ENCODE measurements around the gene KRTCAP2.
A peak's percentile ranks its signal among the peaks of the same experiment; 100 is the strongest.
"Not testable (repeated sequence)": the region's sequence is repeated elsewhere in the genome, so short reads cannot be mapped to it uniquely, and the experiment has no call there.

The KRTCAP2 gene

GRCh38 chr1:155172732-155173477 is at the start of gene KRTCAP2:
TSS of gene KRTCAP2 (minus strand) at chr1:155173304. CDS start at chr1:155173224, 80 bp downstream.
- DNase-seq (ENCODE audit: low read depth) = peak; percentile 91
- TF ChIP-seq CTCF (IDR thresholded peaks at IDR 0.05; ENCODE audit: low read depth, low read length, missing control alignments) = peak; percentile 93
- H3K4me3 ChIP-seq (ENCODE audit: low read depth, low read length) = peak within 1 kb of the TSS; percentile 96
- in situ Hi-C loops (cut with HindIII; ENCODE audit: low sequenced_read_pairs) = no loop called here

GRCh38 chr1:155220211-155220965 is 47.3 kb upstream of the KRTCAP2 start:
- DNase-seq (ENCODE audit: low read depth); in situ Hi-C loops (cut with HindIII; ENCODE audit: low sequenced_read_pairs): not testable (repeated sequence)

GRCh38 chr1:155219592-155220031 is 46.5 kb upstream of the KRTCAP2 start:
- H3K4me3 ChIP-seq (ENCODE audit: low read depth, low read length) = no peak overlapping the region
- no peak for DNase-seq (ENCODE audit: low read depth)
- TF ChIP-seq CTCF (IDR thresholded peaks at IDR 0.05; ENCODE audit: low read depth, low read length, missing control alignments) = no peak
- in situ Hi-C loops (cut with HindIII; ENCODE audit: low sequenced_read_pairs) = no loop called here

More at GRCh38 chr1:155220211-155220965, 47.3 kb upstream of the KRTCAP2 start:
- not testable (repeated sequence) for H3K4me3 ChIP-seq (ENCODE audit: low read depth, low read length)

- in situ Hi-C loops (cut with HindIII; ENCODE audit: low sequenced_read_pairs) = no loop called here
- no peak for TF ChIP-seq CTCF (IDR thresholded peaks at IDR 0.05; ENCODE audit: low read depth, low read length, missing control alignments)
- H3K4me3 ChIP-seq (ENCODE audit: low read depth, low read length) = no peak overlapping the region
- DNase-seq (ENCODE audit: low read depth) = no peak
Measured at GRCh38 chr1:155218854-155219591, 45.9 kb upstream of the KRTCAP2 start.

GRCh38 chr1:155214702-155215101 is 41.6 kb upstream of the KRTCAP2 start:
- in situ Hi-C loops (cut with HindIII; ENCODE audit: low sequenced_read_pairs); DNase-seq (ENCODE audit: low read depth); H3K4me3 ChIP-seq (ENCODE audit: low read depth, low read length): not testable (repeated sequence)

GRCh38 chr1:155212051-155212440 is 38.9 kb upstream of the KRTCAP2 start:
- H3K4me3 ChIP-seq (ENCODE audit: low read depth, low read length); in situ Hi-C loops (cut with HindIII; ENCODE audit: low sequenced_read_pairs); DNase-seq (ENCODE audit: low read depth): not testable (repeated sequence)

- in situ Hi-C loops (cut with HindIII; ENCODE audit: low sequenced_read_pairs); H3K4me3 ChIP-seq (ENCODE audit: low read depth, low read length); DNase-seq (ENCODE audit: low read depth): not testable (repeated sequence)
Measured at GRCh38 chr1:155211381-155212050, 38.4 kb upstream of the KRTCAP2 start.

- TF ChIP-seq CTCF (IDR thresholded peaks at IDR 0.05; ENCODE audit: low read depth, low read length, missing control alignments) = no peak
- in situ Hi-C loops (cut with HindIII; ENCODE audit: low sequenced_read_pairs) = no loop called here
- no peak for DNase-seq (ENCODE audit: low read depth)
- no peak overlapping the region for H3K4me3 ChIP-seq (ENCODE audit: low read depth, low read length)
Measured at GRCh38 chr1:155210314-155211104, 37.4 kb upstream of the KRTCAP2 start.

Measured in astrocyte of the cerebellum (primary cell).